ENCODE data around the gene COQ6.

- TF ChIP-seq CTCF (optimal IDR thresholded peaks at IDR 0.05 in 1 of 3, IDR thresholded peaks at IDR 0.05 in 1 of 3, conservative IDR thresholded peaks at IDR 0.05 in 1 of 3; ENCODE audit: extremely low read depth in 1 of 3, insufficient read depth in 2 of 3, low read length in 3 of 3) (no peak), EZH2 (IDR thresholded peaks at IDR 0.05; ENCODE audit: low read length) (no peak)
These were observed 7.9 kb upstream of the COQ6 start for GRCh38 chr14:73942180-73942579.

Data from keratinocyte (primary cell).